ENCODE measurements around the gene CAB39L. TPM values are rescaled to one million over a fixed set of nuclear protein-coding genes. Genes with fewer than 3 reads are reported as not detected.

CAB39L gene
- polyA plus RNA-seq, 1 of the 3 experiments (the other 2 are of a cell fraction): 2.6 TPM

DNA sequence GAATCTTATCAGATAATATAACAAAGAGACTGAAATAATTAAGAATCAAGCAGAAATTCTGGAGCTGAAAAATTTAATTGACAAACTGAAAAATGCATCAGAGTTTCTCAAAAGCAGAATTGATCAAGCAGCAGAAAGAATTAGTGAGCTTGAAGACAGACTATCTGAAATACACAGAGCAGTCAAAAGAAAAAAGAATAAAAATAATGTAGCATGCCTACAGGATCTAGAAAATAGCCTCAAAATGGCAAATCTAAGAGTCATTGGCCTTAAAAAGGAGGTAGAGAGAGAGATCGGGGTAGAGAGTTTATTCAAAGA is 39.2 kb downstream of the CAB39L start (continued):
- TF ChIP-seq, protein P1, sequence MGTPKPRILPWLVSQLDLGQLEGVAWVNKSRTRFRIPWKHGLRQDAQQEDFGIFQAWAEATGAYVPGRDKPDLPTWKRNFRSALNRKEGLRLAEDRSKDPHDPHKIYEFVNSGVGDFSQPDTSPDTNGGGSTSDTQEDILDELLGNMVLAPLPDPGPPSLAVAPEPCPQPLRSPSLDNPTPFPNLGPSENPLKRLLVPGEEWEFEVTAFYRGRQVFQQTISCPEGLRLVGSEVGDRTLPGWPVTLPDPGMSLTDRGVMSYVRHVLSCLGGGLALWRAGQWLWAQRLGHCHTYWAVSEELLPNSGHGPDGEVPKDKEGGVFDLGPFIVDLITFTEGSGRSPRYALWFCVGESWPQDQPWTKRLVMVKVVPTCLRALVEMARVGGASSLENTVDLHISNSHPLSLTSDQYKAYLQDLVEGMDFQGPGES (IDR thresholded peaks at IDR 0.05; ENCODE audit: low read depth, low read length): no peak
- no peak for TF ChIP-seq SMC3 (IDR thresholded peaks at IDR 0.05; ENCODE audit: low read depth, low read length)
- TF ChIP-seq MXI1 (IDR thresholded peaks at IDR 0.05; ENCODE audit: low read depth, low read length): no peak
- TF ChIP-seq TEAD4 (IDR thresholded peaks at IDR 0.05; ENCODE audit: borderline replicate concordance, insufficient read depth): no peak
- TF ChIP-seq TAF1 (IDR thresholded peaks at IDR 0.05; ENCODE audit: borderline replicate concordance, low read depth, low read length): no peak
- TF ChIP-seq, protein P2, sequence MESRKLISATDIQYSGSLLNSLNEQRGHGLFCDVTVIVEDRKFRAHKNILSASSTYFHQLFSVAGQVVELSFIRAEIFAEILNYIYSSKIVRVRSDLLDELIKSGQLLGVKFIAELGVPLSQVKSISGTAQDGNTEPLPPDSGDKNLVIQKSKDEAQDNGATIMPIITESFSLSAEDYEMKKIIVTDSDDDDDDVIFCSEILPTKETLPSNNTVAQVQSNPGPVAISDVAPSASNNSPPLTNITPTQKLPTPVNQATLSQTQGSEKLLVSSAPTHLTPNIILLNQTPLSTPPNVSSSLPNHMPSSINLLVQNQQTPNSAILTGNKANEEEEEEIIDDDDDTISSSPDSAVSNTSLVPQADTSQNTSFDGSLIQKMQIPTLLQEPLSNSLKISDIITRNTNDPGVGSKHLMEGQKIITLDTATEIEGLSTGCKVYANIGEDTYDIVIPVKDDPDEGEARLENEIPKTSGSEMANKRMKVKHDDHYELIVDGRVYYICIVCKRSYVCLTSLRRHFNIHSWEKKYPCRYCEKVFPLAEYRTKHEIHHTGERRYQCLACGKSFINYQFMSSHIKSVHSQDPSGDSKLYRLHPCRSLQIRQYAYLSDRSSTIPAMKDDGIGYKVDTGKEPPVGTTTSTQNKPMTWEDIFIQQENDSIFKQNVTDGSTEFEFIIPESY (IDR thresholded peaks at IDR 0.05; ENCODE audit: borderline replicate concordance, low read depth): no peak

DNA sequence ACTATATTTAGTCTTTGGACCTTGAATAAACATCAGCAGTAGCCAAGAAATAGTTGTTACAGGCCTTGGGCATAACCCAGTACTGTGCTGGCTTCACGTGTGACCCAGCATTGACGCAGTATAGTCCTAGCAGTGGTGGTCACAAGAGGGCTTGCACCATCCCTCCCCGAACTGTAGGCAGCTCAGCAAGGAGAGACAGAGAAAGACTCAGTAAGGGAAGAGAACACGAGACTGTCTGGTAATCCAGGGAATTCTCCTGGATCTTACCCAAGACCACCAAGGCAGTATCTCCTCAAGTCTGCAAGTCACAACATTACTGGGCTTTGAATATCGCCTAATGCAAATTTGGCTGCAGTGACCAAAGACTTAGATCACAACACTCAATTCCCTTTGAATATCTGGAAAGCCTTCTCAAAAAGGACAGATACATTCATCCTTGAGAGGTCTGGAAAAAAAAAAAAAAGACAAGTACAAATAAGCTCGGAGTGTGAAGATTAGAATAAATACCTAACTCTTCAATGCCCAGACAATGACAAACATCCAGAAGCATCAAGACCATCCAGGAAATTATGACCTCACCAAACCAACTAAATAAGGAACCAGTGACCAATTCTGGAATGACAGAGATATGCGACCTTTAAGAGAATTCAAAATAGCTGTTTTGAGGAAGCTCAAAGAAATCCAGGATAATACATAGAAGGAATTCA is 39.7 kb downstream of the CAB39L start:
- H2AFZ ChIP-seq (ENCODE audit: low read depth): no peak overlapping the region
- CTCF ChIA-PET: no interaction called here
- H4K20me1 ChIP-seq (ENCODE audit: insufficient read depth): no peaks in the 10 kb centered on the region
- H3K79me2 ChIP-seq (ENCODE audit: insufficient read depth): no peaks in the 10 kb centered on the region
- no peak for TF ChIP-seq GABPA (IDR thresholded peaks at IDR 0.05; ENCODE audit: low read depth)
- TF ChIP-seq FOSL2 (IDR thresholded peaks at IDR 0.05; ENCODE audit: borderline replicate concordance, low read depth): no peak
- TF ChIP-seq FOXJ3 (CRISPR knock-in tag; IDR thresholded peaks at IDR 0.05): no peak
- no peak for TF ChIP-seq RCOR1 (IDR thresholded peaks at IDR 0.05; ENCODE audit: low read length)
- no peak for TF ChIP-seq YY1 (IDR thresholded peaks at IDR 0.05; ENCODE audit: low read depth)
- TF ChIP-seq, protein P3, sequence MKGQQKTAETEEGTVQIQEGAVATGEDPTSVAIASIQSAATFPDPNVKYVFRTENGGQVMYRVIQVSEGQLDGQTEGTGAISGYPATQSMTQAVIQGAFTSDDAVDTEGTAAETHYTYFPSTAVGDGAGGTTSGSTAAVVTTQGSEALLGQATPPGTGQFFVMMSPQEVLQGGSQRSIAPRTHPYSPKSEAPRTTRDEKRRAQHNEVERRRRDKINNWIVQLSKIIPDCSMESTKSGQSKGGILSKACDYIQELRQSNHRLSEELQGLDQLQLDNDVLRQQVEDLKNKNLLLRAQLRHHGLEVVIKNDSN (IDR thresholded peaks at IDR 0.05; ENCODE audit: borderline replicate concordance, low read depth): no peak
- TF ChIP-seq, protein P4, sequence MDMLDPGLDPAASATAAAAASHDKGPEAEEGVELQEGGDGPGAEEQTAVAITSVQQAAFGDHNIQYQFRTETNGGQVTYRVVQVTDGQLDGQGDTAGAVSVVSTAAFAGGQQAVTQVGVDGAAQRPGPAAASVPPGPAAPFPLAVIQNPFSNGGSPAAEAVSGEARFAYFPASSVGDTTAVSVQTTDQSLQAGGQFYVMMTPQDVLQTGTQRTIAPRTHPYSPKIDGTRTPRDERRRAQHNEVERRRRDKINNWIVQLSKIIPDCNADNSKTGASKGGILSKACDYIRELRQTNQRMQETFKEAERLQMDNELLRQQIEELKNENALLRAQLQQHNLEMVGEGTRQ (IDR thresholded peaks at IDR 0.05; ENCODE audit: borderline replicate concordance, low read depth, low read length): no peak
- TF ChIP-seq, protein P5, sequence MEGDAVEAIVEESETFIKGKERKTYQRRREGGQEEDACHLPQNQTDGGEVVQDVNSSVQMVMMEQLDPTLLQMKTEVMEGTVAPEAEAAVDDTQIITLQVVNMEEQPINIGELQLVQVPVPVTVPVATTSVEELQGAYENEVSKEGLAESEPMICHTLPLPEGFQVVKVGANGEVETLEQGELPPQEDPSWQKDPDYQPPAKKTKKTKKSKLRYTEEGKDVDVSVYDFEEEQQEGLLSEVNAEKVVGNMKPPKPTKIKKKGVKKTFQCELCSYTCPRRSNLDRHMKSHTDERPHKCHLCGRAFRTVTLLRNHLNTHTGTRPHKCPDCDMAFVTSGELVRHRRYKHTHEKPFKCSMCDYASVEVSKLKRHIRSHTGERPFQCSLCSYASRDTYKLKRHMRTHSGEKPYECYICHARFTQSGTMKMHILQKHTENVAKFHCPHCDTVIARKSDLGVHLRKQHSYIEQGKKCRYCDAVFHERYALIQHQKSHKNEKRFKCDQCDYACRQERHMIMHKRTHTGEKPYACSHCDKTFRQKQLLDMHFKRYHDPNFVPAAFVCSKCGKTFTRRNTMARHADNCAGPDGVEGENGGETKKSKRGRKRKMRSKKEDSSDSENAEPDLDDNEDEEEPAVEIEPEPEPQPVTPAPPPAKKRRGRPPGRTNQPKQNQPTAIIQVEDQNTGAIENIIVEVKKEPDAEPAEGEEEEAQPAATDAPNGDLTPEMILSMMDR (IDR thresholded peaks at IDR 0.05): no peak
- no peak for TF ChIP-seq RAD21 (IDR thresholded peaks at IDR 0.05; ENCODE audit: low read length)
- no peak for TF ChIP-seq NFIC (IDR thresholded peaks at IDR 0.05; ENCODE audit: borderline replicate concordance)
- no peak overlapping the region for H3K4me2 ChIP-seq
- WGBS (ENCODE audit: low lambda C conversion rate): 91% methylated on average over 7 of the region's 7 CpGs
- no peaks in the 10 kb centered on the region for H3F3A ChIP-seq (replicated peaks; ENCODE audit: insufficient read depth)
- no peaks in the 10 kb centered on the region for H3K36me3 ChIP-seq (replicated peaks in 1 of 2; ENCODE audit: control insufficient read depth in 1 of 2, insufficient read depth in 2 of 2, low read length in 1 of 2)
- POLR2A ChIA-PET: no interaction called here
- H3K27ac ChIP-seq (ENCODE audit: low read depth in 2 of 2, low read length in 1 of 2): no peak overlapping the region
- no peaks in the 10 kb centered on the region for H3K27me3 ChIP-seq (ENCODE audit: insufficient read depth)
- no peaks in the 10 kb centered on the region for H3K4me1 ChIP-seq (ENCODE audit: control insufficient read depth in 1 of 2, insufficient read depth in 2 of 2, low read depth in 1 of 2, low read length in 1 of 2)
- DNase-seq: no peak
- H3K4me3 ChIP-seq (ENCODE audit: low read depth in 2 of 2, low read length in 1 of 2): no peak overlapping the region
- no peaks in the 10 kb centered on the region for H3K9me2 ChIP-seq
- H3K9ac ChIP-seq: no peak overlapping the region
- H3K9me3 ChIP-seq: peaks cover 8% of the 10 kb centered on the region
